GM12875 (cell line): Measurements from ENCODE around the gene ZNF496.
"Not testable (repeated sequence)": the region's sequence is repeated elsewhere in the genome, so short reads cannot be mapped to it uniquely, and the experiment has no call there.

Source experiments
- H3K4me3 ChIP-seq: one replicate; pipeline ENCODE4 v1.5.1; 2011; ENCODE audit warnings: low read depth, low read length, control low read depth
- TF ChIP-seq, protein P1 (sequence below): IDR thresholded peaks from 2 replicates; pipeline ENCODE4 v1.5.1; 2011; ENCODE audit warnings: low read depth, mild to moderate bottlenecking, control low read depth, inconsistent platforms, low read length, moderate library complexity, borderline replicate concordance; ENCODE audit not compliant: insufficient read depth

Gene ZNF496

DNA sequence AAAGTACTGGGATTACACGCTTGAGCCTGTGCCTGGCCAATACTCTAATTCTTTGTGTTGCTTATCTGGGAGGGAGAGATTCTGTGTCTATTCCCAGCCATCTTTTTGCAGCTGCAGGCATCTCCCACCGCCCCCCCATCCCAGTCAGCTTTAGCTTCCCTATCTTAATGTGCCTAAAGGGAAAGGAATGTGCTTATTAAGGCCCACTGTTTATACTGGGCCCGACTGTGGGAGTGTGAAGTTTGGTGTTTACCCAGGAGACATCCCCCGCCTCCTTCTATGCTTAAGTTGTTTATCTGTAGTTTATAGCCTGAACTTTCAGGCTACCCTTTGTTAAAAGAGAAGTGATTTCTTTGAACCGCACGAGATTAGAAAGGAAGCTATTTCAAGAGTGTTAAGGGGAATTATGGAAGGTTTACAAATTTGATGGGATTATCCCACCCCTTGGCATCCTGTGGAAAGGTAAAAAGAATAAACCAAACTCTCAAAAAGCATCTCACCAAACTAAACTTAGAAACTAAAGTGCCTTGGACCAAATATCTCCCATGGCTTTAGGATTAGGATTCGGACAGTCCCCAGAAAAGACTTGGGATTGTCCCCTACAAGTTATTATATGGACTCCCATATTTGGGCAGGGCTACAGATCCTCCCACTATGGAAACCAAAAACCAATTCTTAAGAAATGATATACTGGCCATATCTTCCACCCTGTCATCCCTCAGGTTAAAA, 25.5 kb upstream of the ZNF496 start:
- no peak overlapping the region for H3K4me3 ChIP-seq
- TF ChIP-seq, protein P1, sequence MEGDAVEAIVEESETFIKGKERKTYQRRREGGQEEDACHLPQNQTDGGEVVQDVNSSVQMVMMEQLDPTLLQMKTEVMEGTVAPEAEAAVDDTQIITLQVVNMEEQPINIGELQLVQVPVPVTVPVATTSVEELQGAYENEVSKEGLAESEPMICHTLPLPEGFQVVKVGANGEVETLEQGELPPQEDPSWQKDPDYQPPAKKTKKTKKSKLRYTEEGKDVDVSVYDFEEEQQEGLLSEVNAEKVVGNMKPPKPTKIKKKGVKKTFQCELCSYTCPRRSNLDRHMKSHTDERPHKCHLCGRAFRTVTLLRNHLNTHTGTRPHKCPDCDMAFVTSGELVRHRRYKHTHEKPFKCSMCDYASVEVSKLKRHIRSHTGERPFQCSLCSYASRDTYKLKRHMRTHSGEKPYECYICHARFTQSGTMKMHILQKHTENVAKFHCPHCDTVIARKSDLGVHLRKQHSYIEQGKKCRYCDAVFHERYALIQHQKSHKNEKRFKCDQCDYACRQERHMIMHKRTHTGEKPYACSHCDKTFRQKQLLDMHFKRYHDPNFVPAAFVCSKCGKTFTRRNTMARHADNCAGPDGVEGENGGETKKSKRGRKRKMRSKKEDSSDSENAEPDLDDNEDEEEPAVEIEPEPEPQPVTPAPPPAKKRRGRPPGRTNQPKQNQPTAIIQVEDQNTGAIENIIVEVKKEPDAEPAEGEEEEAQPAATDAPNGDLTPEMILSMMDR = no peak

DNA sequence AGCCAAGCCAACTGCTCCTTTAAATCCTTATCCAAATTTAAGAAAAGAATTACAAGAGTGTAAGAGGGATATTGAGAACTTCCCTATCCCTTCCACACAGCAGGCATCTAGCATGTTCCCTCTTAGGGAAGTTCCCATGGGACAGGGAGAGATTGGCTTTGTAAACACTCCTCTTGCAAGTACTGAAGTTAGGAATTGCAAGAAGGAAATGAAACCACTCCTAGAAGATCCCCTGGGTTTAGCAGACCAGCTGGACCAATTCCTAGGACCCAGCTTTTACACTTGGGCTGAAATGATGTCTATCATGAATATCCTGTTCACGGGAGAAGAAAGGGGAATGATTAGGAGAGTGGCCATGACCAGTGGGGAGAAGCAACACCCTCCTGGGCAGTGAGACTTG, 23.5 kb upstream of the ZNF496 start:
- H3K4me3 ChIP-seq = not testable (repeated sequence)

DNA sequence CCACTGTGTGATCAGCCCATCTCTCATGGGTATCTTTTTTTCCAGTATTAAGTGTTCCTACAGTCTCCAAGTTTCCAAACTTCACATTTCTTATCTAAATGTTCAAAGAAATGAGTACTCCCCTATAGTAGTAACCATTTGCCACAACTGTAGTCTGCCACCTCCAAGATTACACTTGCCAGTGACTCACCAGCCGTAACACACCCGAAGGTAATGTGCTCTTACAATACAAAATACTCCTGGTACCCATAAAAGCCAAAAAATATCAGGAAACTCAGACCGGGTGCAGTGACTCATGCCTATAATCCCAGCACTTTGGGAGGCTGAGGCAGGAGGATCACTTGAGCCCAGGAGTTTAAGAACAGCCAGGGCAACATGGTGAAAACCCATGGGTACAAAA, 20.5 kb upstream of the ZNF496 start:
- no peak overlapping the region for H3K4me3 ChIP-seq
- TF ChIP-seq, protein P1 = no peak

DNA sequence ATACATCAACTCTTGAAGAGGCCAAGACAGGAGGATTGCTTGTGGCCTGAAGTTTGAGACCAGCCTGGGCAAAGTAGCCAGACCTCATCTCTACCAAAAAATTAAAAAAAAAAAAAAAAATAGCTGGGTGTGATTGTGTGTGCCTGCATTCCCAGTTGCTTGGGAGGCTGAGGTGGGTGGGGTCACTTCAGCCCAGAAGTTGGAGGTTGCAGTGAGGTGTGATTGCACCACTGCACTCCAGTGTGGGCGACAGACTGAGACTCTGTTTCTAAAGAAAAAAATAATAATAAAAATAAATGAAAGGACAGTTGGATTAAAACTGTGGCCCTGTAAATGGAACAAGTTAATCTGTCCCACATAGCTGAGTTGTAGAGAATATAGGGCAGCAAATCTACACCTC, 18.9 kb upstream of the ZNF496 start:
- TF ChIP-seq, protein P1 = no peak
- no peak overlapping the region for H3K4me3 ChIP-seq

DNA sequence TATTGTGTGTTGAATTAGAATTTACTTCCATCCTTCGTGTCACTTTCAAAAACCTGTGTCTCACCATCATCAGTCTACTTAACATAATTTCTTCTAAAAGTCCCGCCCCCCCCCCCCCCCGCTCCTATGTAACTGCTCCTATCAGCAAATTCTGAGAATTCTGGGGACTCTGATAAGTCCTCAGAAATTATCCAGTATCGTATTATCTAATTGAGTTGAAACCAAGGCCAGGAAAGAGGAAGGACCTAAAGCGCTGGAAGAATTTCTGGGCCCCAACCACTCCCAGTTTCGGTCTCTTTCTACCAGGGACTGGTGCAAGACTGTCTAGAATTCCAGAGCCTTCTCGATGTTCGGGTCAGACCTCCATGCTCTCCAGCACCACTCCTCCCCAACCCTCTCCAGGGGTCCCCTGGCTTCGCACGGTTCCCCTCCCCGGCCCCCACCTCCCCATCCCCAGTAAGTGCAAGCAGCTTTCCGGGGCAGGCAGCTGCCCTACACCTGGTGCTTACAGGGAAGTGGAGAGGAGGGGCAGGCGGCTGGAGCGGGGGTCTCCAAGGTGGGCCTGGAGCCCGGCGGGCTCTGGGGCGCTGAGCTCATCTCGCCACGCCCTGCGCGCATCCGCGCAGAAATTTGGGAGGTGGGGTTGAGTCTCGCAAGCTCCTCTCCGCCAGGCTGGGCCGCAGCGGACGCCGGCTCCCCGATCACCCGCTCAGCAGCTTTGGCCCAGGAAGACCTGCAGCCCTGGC, 16.0 kb upstream of the ZNF496 start:
- H3K4me3 ChIP-seq = no peak overlapping the region
- TF ChIP-seq, protein P1 = no peak

DNA sequence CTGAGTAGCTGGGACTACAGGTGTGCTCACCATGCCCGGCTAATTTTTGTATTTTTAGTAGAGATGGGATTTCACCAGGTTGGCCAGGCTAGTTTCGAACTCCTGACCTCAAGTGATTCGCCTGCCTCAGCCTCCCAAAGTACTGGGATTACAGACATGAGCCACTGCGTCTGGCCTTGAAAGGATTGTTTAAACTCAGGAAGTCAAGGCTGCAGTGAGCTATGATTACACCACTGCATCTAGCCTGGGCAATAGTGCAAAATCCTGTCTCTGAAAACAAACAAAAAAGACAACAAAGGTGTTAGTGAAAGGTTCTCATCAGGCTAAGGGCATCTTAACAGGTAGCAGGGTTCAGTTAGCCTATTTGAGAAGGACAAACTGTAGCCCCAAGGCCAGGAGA, 14.2 kb upstream of the ZNF496 start:
- TF ChIP-seq, protein P1 = no peak
- no peak overlapping the region for H3K4me3 ChIP-seq

DNA sequence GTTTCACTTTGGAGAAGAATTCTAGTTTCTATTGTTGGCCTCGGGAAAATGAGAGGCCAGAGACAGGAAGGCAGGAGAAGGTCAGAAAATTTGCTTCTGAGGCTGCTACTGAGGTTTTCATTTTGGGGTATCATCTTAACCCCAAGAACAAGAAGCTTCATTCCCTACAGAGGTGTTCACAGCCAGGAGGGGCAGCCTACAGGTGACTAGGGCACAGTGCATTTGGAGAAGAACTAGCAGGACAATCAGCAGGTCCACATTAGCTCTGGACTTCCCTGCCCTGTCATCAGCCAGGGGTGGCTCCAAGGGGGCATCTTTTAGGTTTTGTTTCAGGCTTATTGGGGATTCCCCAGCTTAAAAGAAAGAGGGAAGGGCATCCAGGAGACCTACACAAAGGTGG, 12.1 kb upstream of the ZNF496 start:
- TF ChIP-seq, protein P1 = no peak
- H3K4me3 ChIP-seq = no peak overlapping the region
